GM18502 (cell line): Measurements from ENCODE around the gene NFIC.
A peak's percentile ranks its signal among the peaks of the same experiment; 100 is the strongest.

Experiments used
- ATAC-seq: cut with Tn5 transposase; IDR thresholded peaks from one replicate; pipeline ENCODE4 v1.9.1; 2021; ENCODE audit warnings: mild to moderate bottlenecking; ENCODE audit not compliant: unreplicated experiment, poor library complexity

The NFIC gene

GRCh38 chr19:3479177-3479833 is 112.9 kb downstream of the NFIC start:
- no peak for ATAC-seq

GRCh38 chr19:3479834-3480215 is 113.4 kb downstream of the NFIC start:
- ATAC-seq = no peak

GRCh38 chr19:3480383-3481091 is 114.2 kb downstream of the NFIC start, which contains the start of gene SMIM24:
SMIM24 (minus strand) TSS chr19:3480525; CDS start chr19:3480463, 62 bp downstream.
- ATAC-seq = no peak

GRCh38 chr19:3481241-3482090 is 115.1 kb downstream of the NFIC start:
- ATAC-seq = no peak

- no peak for ATAC-seq
Measured at GRCh38 chr19:3482507-3483225, 116.3 kb downstream of the NFIC start.

- ATAC-seq = no peak
Measured at GRCh38 chr19:3483226-3483628, 116.8 kb downstream of the NFIC start, which contains the start of gene SMIM44. SMIM44 (minus strand) TSS chr19:3483441; CDS start chr19:3483403, 38 bp downstream.

- ATAC-seq = no peak
Measured at GRCh38 chr19:3491396-3492119, 125.2 kb downstream of the NFIC start.

- no peak for ATAC-seq
Measured at GRCh38 chr19:3492131-3492839, 125.9 kb downstream of the NFIC start.

- no peak for ATAC-seq
Measured at GRCh38 chr19:3492919-3493318, 126.5 kb downstream of the NFIC start.

- no peak for ATAC-seq
Measured at GRCh38 chr19:3493651-3494050, 127.3 kb downstream of the NFIC start.

- ATAC-seq = no peak
Measured at GRCh38 chr19:3494051-3494450, 127.7 kb downstream of the NFIC start.

GRCh38 chr19:3494559-3494958 is 128.2 kb downstream of the NFIC start:
- ATAC-seq = no peak

- ATAC-seq = no peak
Measured at GRCh38 chr19:3496392-3497273, 130.2 kb downstream of the NFIC start.

GRCh38 chr19:3497757-3498520 is 131.6 kb downstream of the NFIC start:
- ATAC-seq = no peak

- ATAC-seq = peak; percentile 3
Measured at GRCh38 chr19:3499738-3500428, 133.5 kb downstream of the NFIC start.

GRCh38 chr19:3500429-3501101 is 134.2 kb downstream of the NFIC start, which contains the start of gene DOHH:
DOHH (minus strand) TSS chr19:3500674; CDS start chr19:3496814, 3,860 bp downstream.
- ATAC-seq = peak; percentile 84
